DOHH2 (cell line): Measurements from ENCODE around the gene NAA10.

ENCODE experiments used
- H3F3A ChIP-seq: fragments of 200-600 bp; sonication (generic), shearing (Covaris generic); 2 replicates; pipeline ENCODE4 v1.6.0; 2016; ENCODE audit warnings: antibody characterized with exemption, mild to moderate bottlenecking; ENCODE audit not compliant: control insufficient read depth, insufficient read depth
- H3K27ac ChIP-seq: fragments of 200-600 bp; sonication (generic); 2 replicates; pipeline ENCODE4 v1.5.1; 2014; ENCODE audit warnings: low read depth, mild to moderate bottlenecking, low read length, moderate library complexity
- H3K27me3 ChIP-seq: fragments of 200-600 bp; sonication (generic); 2 replicates; pipeline ENCODE4 v1.6.1; 2014; ENCODE audit warnings: mild to moderate bottlenecking, low read length, mixed read lengths; ENCODE audit not compliant: control insufficient read depth
- H3K36me3 ChIP-seq: fragments of 200-600 bp; sonication (generic); 2 replicates; pipeline ENCODE4 v1.6.1; 2014; ENCODE audit warnings: mild to moderate bottlenecking, low read length, moderate library complexity, mixed read lengths; ENCODE audit not compliant: control insufficient read depth
- H3K4me1 ChIP-seq: fragments of 200-600 bp; sonication (generic); 2 replicates; pipeline ENCODE4 v1.6.1; 2014; ENCODE audit warnings: mild to moderate bottlenecking, low read length, mixed read lengths; ENCODE audit not compliant: control insufficient read depth
- H3K4me2 ChIP-seq: fragments of 200-600 bp; sonication (generic); 2 replicates; pipeline ENCODE4 v1.6.0; 2014; ENCODE audit warnings: mild to moderate bottlenecking, low read length, moderate library complexity
- H3K4me3 ChIP-seq: fragments of 200-600 bp; sonication (generic); 2 replicates; pipeline ENCODE4 v1.5.1; 2014; ENCODE audit warnings: mild to moderate bottlenecking, low read length, mixed read lengths
- H3K79me2 ChIP-seq: fragments of 200-600 bp; sonication (generic); 2 replicates; pipeline ENCODE4 v1.6.1; 2014; ENCODE audit warnings: mild to moderate bottlenecking, low read length, mixed read lengths; ENCODE audit not compliant: control insufficient read depth
- H3K9me2 ChIP-seq: fragments of 200-600 bp; sonication (generic); replicated peaks from 2 replicates; pipeline ENCODE4 v1.6.1; 2014; ENCODE audit warnings: mild to moderate bottlenecking, low read length, mixed read lengths; ENCODE audit not compliant: control insufficient read depth
- H3K9me3 ChIP-seq: fragments of 200-600 bp; sonication (generic); 2 replicates; pipeline ENCODE4 v1.6.1; 2014; ENCODE audit warnings: antibody characterized with exemption, low read length, mixed read lengths; ENCODE audit not compliant: control insufficient read depth, insufficient read depth
- H4K20me1 ChIP-seq: fragments of 200-600 bp; sonication (generic); 2 replicates; pipeline ENCODE4 v1.6.0; 2014; ENCODE audit warnings: low read depth, mild to moderate bottlenecking, antibody characterized with exemption, low read length, moderate library complexity; ENCODE audit not compliant: control insufficient read depth, insufficient read depth
- CTCF ChIP-seq: fragments of 200-600 bp; sonication (generic); IDR thresholded peaks from one replicate; pipeline ENCODE4 v1.5.1; 2014; ENCODE audit warnings: antibody characterized with exemption, mild to moderate bottlenecking, low read depth, low read length; ENCODE audit not compliant: poor library complexity, severe bottlenecking
- EZH2phosphoT487 ChIP-seq: fragments of 200-600 bp; sonication (generic); IDR thresholded peaks from 2 replicates; pipeline ENCODE4 v1.6.1; 2017; ENCODE audit warnings: borderline replicate concordance, mild to moderate bottlenecking, antibody characterized with exemption, low read length, moderate library complexity, mixed read lengths

The NAA10 gene

GRCh38 chrX:153967536-153968224 is 32.8 kb upstream of the NAA10 start:
- H3K27me3 ChIP-seq = no peaks in the 10 kb centered on the region
- H3F3A ChIP-seq = no peaks in the 10 kb centered on the region
- H3K4me2 ChIP-seq = peak overlapping the region; percentile 96
- no peaks in the 10 kb centered on the region for H3K9me2 ChIP-seq
- TF ChIP-seq CTCF = no peak
- no peak for TF ChIP-seq EZH2phosphoT487
- H3K36me3 ChIP-seq = peaks cover 77% of the 10 kb centered on the region
- H3K9me3 ChIP-seq = no peaks in the 10 kb centered on the region
- peaks cover 7% of the 10 kb centered on the region for H4K20me1 ChIP-seq
- peaks cover 31% of the 10 kb centered on the region for H3K4me1 ChIP-seq
- peaks cover 88% of the 10 kb centered on the region for H3K79me2 ChIP-seq
- peak overlapping the region; percentile 96; the same call in 1 of the 2 replicates for H3K27ac ChIP-seq
- peak overlapping the region; percentile 94 for H3K4me3 ChIP-seq

GRCh38 chrX:153966841-153967535 is 32.2 kb upstream of the NAA10 start:
- peaks cover 84% of the 10 kb centered on the region for H3K36me3 ChIP-seq
- H3K27ac ChIP-seq = 0 out of 2 replicates have a peak overlapping the region, but pooled peaks have one; percentile 7
- peak overlapping the region; percentile 96 for H3K4me2 ChIP-seq
- H3K4me1 ChIP-seq = peaks cover 31% of the 10 kb centered on the region
- no peaks in the 10 kb centered on the region for H3K9me3 ChIP-seq
- TF ChIP-seq EZH2phosphoT487 (no peak), CTCF (no peak)
- peak overlapping the region; percentile 94 for H3K4me3 ChIP-seq
- no peaks in the 10 kb centered on the region for H3K9me2 ChIP-seq
- H3K79me2 ChIP-seq = peaks cover 91% of the 10 kb centered on the region
- H3F3A ChIP-seq = no peaks in the 10 kb centered on the region
- peaks cover 7% of the 10 kb centered on the region for H4K20me1 ChIP-seq
- no peaks in the 10 kb centered on the region for H3K27me3 ChIP-seq

GRCh38 chrX:153966283-153966688 is 31.4 kb upstream of the NAA10 start:
- Histone ChIP-seq H3K4me3 (no peak overlapping the region), H3K9me3 (no peaks in the 10 kb centered on the region), H3K36me3 (peaks cover 88% of the 10 kb centered on the region), H3K4me2 (peak overlapping the region; percentile 96; the same call in 1 of the 2 replicates), H3K9me2 (no peaks in the 10 kb centered on the region), H3K27ac (no peak overlapping the region), H3K27me3 (no peaks in the 10 kb centered on the region), H4K20me1 (peaks cover 7% of the 10 kb centered on the region), H3F3A (no peaks in the 10 kb centered on the region), H3K4me1 (peaks cover 31% of the 10 kb centered on the region), H3K79me2 (peaks cover 87% of the 10 kb centered on the region)
- TF ChIP-seq CTCF = no peak
- no peak for TF ChIP-seq EZH2phosphoT487
